BJ (cell line): ENCODE data around the gene MYO7B. TPM values are rescaled to one million over a fixed set of nuclear protein-coding genes. Genes with fewer than 3 reads are reported as not detected.

ENCODE experiments used
- CTCF ChIA-PET: fragments of 350-600 bp; formaldehyde crosslinking; extraction: SDS; loops from one replicate; lab custom pipeline; 2021; ENCODE audit warnings: antibody characterized with exemption, inconsistent platforms; lab: Yijun Ruan, JAX
- POLR2A ChIA-PET: fragments of 300-600 bp; sonication (Branson Sonifier 250); formaldehyde crosslinking; extraction: SDS; loops from one replicate; lab custom pipeline; 2021; ENCODE audit warnings: antibody characterized with exemption; lab: Charles Lee
- DNase-seq: peaks from one replicate; pipeline ENCODE4 v3.0.0-alpha.2; 2011; ENCODE audit warnings: low read depth
- H3K27me3 ChIP-seq: 2 replicates; pipeline ENCODE4 v1.6.0; 2011; ENCODE audit warnings: low read length; ENCODE audit not compliant: control insufficient read depth, insufficient read depth
- H3K36me3 ChIP-seq: 2 replicates; pipeline ENCODE4 v1.5.1; 2011; ENCODE audit warnings: low read length; ENCODE audit not compliant: control insufficient read depth, insufficient read depth
- H3K4me3 ChIP-seq: 2 replicates; pipeline ENCODE4 v1.5.1; 2011; ENCODE audit warnings: low read depth, mild to moderate bottlenecking, control low read depth, low read length
- CTCF ChIP-seq: IDR thresholded peaks from 2 replicates; pipeline ENCODE4 v1.5.1; 2011; ENCODE audit warnings: low read depth, mild to moderate bottlenecking, control low read depth, inconsistent platforms, low read length, moderate library complexity; ENCODE audit not compliant: insufficient read depth
- polyA plus RNA-seq: library from polyadenylated mRNA; depleted of rRNA; stranded (reverse); fragments of >200 nt; gene quantifications from 2 replicates; pipeline ENCODE4 v1.2.3, GENCODE V29; 2011

MYO7B gene
- polyA plus RNA-seq, 1 experiment: 0.36 TPM

DNA sequence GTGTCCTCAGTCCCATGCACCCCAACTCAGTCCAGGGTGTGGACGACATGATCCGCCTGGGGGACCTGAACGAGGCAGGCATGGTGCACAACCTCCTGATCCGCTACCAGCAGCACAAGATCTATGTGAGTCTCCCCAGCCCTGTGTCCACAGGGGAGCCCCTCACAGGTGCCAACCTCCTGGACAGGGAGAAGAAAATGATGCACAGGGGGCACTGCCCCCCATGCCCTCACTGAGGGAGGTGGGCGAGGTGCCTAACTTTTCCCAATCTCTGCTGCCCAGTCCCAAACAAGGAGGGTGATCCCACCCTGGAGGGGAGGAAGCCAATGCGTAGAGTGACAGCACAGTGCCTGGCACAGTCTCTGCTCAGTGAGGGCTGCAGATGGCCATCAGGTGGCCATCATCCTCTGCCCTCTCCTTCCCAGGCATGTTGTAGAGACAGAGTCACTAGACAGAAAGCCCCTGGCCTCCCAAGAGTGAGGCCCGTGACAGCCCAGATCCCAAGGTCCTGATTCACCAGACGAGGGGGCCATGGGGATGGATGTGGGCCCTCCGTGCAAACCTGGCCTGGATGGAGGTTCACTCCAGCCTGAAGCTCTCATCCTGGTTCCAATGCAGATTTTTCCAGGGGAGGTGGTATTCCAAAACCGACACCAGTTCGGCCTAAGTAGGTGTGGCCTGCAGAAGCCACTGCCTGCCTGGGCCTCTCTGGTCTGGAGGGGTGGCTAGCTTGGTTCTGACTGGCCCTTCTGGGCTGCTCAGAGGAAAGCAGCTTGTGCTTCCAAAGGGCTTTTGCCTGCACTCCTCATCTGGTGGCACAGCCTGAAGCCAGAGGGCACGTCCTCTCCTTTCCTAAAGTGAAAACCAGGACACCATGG, 30.0 kb downstream of the MYO7B start:
- Histone ChIP-seq H3K36me3 (no peaks in the 10 kb centered on the region), H3K27me3 (peaks cover under 1% of the 10 kb centered on the region; the same call in 1 of the 2 replicates), H3K4me3 (no peak overlapping the region)
- CTCF ChIA-PET: no interaction called here
- no peak for TF ChIP-seq CTCF
- POLR2A ChIA-PET: no interaction called here
- no peak for DNase-seq

DNA sequence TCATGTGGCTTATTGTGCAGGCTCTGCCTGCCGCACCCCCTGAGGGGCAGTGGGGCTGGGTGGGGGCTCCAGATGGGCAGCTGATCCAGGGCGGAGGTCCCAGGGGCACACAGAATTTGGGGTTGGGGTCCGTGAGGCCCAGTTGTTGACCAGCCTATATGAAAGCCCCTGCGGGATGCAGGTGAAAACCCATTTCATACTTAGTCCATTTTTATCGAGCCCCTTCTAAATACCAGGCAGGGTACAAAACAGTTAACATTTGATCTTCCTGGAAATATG, 30.6 kb downstream of the MYO7B start:
- POLR2A ChIA-PET: no interaction called here
- DNase-seq: no peak
- Histone ChIP-seq H3K4me3 (no peak overlapping the region), H3K36me3 (no peaks in the 10 kb centered on the region), H3K27me3 (no peaks in the 10 kb centered on the region)
- TF ChIP-seq CTCF: no peak
- CTCF ChIA-PET: no interaction called here

DNA sequence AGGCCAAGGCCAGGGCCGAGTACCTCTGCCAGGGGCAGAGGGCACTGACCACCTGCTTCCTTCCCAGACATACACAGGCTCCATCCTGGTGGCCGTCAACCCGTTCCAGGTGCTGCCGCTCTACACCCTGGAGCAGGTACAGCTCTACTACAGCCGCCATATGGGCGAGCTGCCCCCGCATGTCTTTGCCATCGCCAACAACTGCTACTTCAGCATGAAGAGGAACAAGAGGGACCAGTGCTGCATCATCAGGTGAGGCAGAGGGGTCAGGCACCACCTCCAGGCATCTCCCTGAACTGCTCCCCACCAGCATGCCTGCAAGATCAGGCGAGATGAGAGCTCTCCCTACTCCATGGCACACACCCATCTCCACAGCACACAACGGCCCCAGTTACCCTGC, 31.1 kb downstream of the MYO7B start:
- Histone ChIP-seq H3K36me3 (no peaks in the 10 kb centered on the region), H3K4me3 (no peak overlapping the region), H3K27me3 (no peaks in the 10 kb centered on the region)
- TF ChIP-seq CTCF: no peak
- no peak for DNase-seq
- ChIA-PET CTCF (no interaction called here), POLR2A (no interaction called here)

DNA sequence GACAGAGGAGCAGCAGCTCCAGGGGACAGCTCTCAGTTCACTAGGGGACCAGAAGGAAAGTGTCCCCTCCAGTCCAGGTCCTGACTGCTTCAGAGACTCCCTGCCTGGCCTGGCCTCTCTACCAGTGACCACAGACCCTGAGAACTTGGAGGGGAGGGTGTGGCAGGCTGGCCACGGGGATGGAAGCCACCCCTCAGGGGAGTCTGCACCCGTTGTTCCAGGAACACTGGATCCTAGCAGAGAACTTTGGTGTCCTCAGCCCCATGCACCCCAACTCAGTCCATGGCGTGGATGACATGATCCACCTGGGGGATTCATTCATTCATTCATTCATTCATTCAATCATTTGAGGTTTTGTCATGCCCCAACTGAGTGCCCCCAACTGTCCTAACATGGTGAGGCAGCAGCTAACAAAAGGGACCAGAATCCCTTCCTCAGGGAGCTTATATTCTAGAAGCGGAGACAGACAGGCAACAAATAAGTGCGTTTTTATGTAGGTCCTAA, 31.9 kb downstream of the MYO7B start:
- no peak for TF ChIP-seq CTCF
- ChIA-PET POLR2A (no interaction called here), CTCF (no interaction called here)
- Histone ChIP-seq H3K36me3 (no peaks in the 10 kb centered on the region), H3K4me3 (no peak overlapping the region), H3K27me3 (no peaks in the 10 kb centered on the region)
- no peak for DNase-seq

GRCh38 chr2:127568128-127568527, 32.6 kb downstream of the MYO7B start:
- H3K4me3 ChIP-seq: no peak overlapping the region
- TF ChIP-seq CTCF: no peak
- no peak for DNase-seq
- ChIA-PET CTCF (no interaction called here), POLR2A (no interaction called here)
- no peaks in the 10 kb centered on the region for H3K36me3 ChIP-seq
- H3K27me3 ChIP-seq: no peaks in the 10 kb centered on the region
